ENCODE data around the gene MEGF8.

DNA sequence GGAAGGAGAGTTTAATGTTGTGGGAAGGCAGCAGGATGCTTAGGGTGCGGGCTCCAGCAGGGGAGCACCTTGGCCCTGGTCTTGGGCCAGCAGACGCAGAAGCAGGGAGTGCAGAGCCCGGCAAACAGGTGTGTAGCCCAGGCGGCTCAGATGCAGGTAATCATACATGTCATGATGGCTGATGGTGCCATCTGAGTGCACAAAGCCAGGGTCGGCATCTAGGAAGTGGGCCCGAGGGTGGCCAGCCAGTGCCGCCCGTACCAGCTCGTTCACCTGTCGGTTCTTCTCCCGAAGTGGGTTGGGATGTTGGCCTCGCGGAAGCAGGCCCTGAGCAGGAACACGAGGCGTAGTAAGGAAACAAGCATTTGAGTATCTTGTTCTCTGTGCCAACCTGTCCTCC is 28.4 kb upstream of the MEGF8 start:
- TF ChIP-seq TEAD2 (tag; IDR thresholded peaks at IDR 0.05) (no peak), KDM2B (CRISPR knock-in tag; IDR thresholded peaks at IDR 0.05) (no peak), FOXM1 (IDR thresholded peaks at IDR 0.05; ENCODE audit: low read depth) (no peak), FOXM1 (CRISPR knock-in tag; IDR thresholded peaks at IDR 0.05; ENCODE audit: low read depth) (no peak), ESRRA (IDR thresholded peaks at IDR 0.05; ENCODE audit: borderline replicate concordance, low read depth) (no peak), L3MBTL2 (IDR thresholded peaks at IDR 0.05) (no peak), TBL1XR1 (IDR thresholded peaks at IDR 0.05; ENCODE audit: low read length in 2 of 2) (no peak), ATF1 (CRISPR knock-in tag; IDR thresholded peaks at IDR 0.05) (no peak), ATF1 (tag; IDR thresholded peaks at IDR 0.05) (no peak), PHF21A (IDR thresholded peaks at IDR 0.05; ENCODE audit: borderline replicate concordance, low read depth) (no peak)
- TF ChIP-seq, protein P1, sequence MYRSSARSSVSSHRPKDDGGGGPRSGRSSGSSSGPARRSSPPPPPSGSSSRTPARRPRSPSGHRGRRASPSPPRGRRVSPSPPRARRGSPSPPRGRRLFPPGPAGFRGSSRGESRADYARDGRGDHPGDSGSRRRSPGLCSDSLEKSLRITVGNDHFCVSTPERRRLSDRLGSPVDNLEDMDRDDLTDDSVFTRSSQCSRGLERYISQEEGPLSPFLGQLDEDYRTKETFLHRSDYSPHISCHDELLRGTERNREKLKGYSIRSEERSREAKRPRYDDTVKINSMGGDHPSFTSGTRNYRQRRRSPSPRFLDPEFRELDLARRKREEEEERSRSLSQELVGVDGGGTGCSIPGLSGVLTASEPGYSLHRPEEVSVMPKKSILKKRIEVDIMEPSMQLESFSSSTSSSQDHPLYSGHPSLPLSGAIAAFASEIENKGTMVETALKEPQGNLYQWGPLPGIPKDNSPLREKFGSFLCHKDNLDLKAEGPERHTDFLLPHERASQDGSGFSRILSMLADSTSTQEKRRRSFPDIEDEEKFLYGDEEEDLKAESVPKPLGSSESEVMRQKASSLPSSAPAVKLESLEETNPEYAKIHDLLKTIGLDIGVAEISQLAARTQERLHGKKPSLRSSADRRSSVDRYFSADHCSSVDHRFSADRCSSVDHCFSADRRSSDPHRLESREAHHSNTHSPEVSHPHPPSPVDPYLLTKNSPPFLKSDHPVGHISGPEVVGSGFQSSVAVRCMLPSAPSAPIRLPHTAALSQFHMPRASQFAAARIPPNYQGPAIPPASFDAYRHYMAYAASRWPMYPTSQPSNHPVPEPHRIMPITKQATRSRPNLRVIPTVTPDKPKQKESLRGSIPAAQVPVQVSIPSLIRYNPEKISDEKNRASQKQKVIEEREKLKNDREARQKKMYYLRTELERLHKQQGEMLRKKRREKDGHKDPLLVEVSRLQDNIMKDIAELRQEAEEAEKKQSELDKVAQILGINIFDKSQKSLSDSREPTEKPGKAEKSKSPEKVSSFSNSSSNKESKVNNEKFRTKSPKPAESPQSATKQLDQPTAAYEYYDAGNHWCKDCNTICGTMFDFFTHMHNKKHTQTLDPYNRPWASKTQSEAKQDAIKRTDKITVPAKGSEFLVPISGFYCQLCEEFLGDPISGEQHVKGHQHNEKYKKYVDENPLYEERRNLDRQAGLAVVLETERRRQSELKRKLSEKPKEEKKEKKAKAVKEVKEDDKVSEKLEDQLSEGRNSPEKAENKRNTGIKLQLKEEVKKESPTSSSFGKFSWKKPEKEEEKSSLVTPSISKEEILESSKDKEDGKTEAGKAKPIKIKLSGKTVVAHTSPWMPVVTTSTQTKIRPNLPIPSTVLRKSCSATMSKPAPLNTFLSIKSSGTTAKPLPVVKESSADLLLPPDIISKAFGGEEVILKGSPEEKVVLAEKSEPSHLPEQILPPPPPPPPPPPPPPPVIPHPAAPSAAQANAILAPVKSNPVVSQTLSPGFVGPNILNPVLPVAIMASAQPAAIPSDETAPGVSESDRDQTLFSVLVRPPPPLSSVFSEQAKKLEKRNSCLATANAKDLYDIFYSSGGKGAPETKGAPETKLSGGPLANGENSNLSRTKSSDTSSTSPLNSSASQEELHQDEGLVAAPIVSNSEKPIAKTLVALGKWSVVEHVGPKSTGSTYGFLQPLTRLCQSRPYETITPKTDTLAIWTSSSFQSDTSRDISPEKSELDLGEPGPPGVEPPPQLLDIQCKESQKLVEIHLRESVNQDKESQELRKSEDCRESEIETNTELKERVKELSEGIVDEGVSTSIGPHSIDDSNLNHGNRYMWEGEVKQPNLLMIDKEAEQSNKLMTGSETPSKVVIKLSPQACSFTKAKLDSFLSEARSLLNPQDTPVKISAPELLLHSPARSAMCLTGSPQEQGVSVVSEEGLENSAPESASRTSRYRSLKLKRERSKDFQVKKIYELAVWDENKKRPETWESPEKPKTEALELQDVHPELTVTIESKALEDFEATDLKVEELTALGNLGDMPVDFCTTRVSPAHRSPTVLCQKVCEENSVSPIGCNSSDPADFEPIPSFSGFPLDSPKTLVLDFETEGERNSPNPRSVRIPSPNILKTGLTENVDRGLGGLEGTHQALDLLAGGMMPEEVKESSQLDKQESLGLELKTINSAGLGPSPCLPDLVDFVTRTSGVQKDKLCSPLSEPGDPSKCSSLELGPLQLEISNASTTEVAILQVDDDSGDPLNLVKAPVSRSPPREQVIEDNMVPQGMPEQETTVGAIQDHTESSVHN (IDR thresholded peaks at IDR 0.05; ENCODE audit: borderline replicate concordance in 1 of 2, low read depth in 1 of 2): no peak

Measured in K562 (cell line).